ENCODE measurements around the gene SLC35B2. TPM values are rescaled to one million over a fixed set of nuclear protein-coding genes. Genes with fewer than 3 reads are reported as not detected.

The SLC35B2 gene
- total RNA-seq, 1 donor from 2014 or later: 55.6 TPM

GRCh38 chr6:44255105-44255808 is 2.1 kb downstream of the SLC35B2 start:
- no peak for DNase-seq (ENCODE audit: low read depth)

GRCh38 chr6:44254191-44255104 is 2.9 kb downstream of the SLC35B2 start:
- no peak for DNase-seq (ENCODE audit: low read depth)

GRCh38 chr6:44253307-44254101 is 3.8 kb downstream of the SLC35B2 start:
- DNase-seq (ENCODE audit: low read depth): peak; percentile 49

- no peak for DNase-seq (ENCODE audit: low read depth)
Observed at GRCh38 chr6:44251576-44252524, 5.5 kb downstream of the SLC35B2 start.

- no peak for DNase-seq (ENCODE audit: low read depth)
Observed at GRCh38 chr6:44250718-44251123, 6.6 kb downstream of the SLC35B2 start.

- no peak for DNase-seq (ENCODE audit: low read depth)
Observed at GRCh38 chr6:44250067-44250717, 7.1 kb downstream of the SLC35B2 start.

GRCh38 chr6:44249082-44249748 is 8.1 kb downstream of the SLC35B2 start:
- no peak for DNase-seq (ENCODE audit: low read depth)

GRCh38 chr6:44248579-44248978 is 8.7 kb downstream of the SLC35B2 start:
- no peak for DNase-seq (ENCODE audit: low read depth)

- DNase-seq (ENCODE audit: low read depth): peak; percentile 77
Observed at GRCh38 chr6:44247338-44248302, 9.7 kb downstream of the SLC35B2 start.

- peak; percentile 98 for DNase-seq (ENCODE audit: low read depth)
Observed at GRCh38 chr6:44246663-44247337, 10.5 kb downstream of the SLC35B2 start, which contains the start of gene HSP90AB1. TSS of gene HSP90AB1 (plus strand) at chr6:44247101. CDS start at chr6:44248630, 1,529 bp downstream.

GRCh38 chr6:44245912-44246662 is 11.2 kb downstream of the SLC35B2 start:
- DNase-seq (ENCODE audit: low read depth): peak; percentile 89

GRCh38 chr6:44245391-44245911 is 11.9 kb downstream of the SLC35B2 start:
- no peak for DNase-seq (ENCODE audit: low read depth)

- DNase-seq (ENCODE audit: low read depth): no peak
Observed at GRCh38 chr6:44243345-44243744, 14.0 kb downstream of the SLC35B2 start.

GRCh38 chr6:44238687-44239350 is 18.5 kb downstream of the SLC35B2 start:
- DNase-seq (ENCODE audit: low read depth): no peak

GRCh38 chr6:44237813-44238433 is 19.4 kb downstream of the SLC35B2 start:
- DNase-seq (ENCODE audit: low read depth): peak; percentile 82

All from myocyte (in vitro differentiated cells).